Heart left ventricle (tissue), 16 donors: ENCODE results near the gene LRRTM4. TPM values are rescaled to one million over a fixed set of nuclear protein-coding genes. Genes with fewer than 3 reads are reported as not detected.

Experiments
- ATAC-seq, 4 donors: fragments of 200-7000 bp; cut with Tn5 transposase; one replicate each; pipeline ENCODE4 v1.9.1; 2020 to 2022; ENCODE audit warnings: moderate library complexity in 4 of 4, mild to moderate bottlenecking in 3 of 4, moderate number of reproducible peaks in 1 of 4
- DNase-seq, 5 donors: peaks; one replicate each; pipeline ENCODE4 v3.0.0-alpha.2; 2020
- H3K27ac ChIP-seq, 12 donors: fragments of 200-600 bp; sonication (generic) in 4 of 12; one replicate each; pipeline versions ENCODE4 v1.5.0 to v1.8.0; 2016 to 2022; ENCODE audit warnings: mild to moderate bottlenecking in 2 of 12
- H3K27me3 ChIP-seq, 9 donors: fragments of 200-600 bp; sonication (generic) in 2 of 9; one replicate each; pipeline versions ENCODE4 v1.5.1 to v1.8.0; 2016 to 2022; ENCODE audit warnings: mild to moderate bottlenecking in 3 of 9
- H3K36me3 ChIP-seq, 9 donors: fragments of 200-600 bp; sonication (generic) in 2 of 9; one replicate each; pipeline versions ENCODE4 v1.5.0 to v1.8.0; 2018 to 2022; ENCODE audit warnings: mild to moderate bottlenecking in 2 of 9
- H3K4me1 ChIP-seq, 12 donors: fragments of 200-600 bp; sonication (generic) in 4 of 12; one replicate each; pipeline versions ENCODE4 v1.5.0 to v1.8.0; 2016 to 2022; ENCODE audit warnings: mild to moderate bottlenecking in 3 of 12
- H3K4me3 ChIP-seq, 12 donors: fragments of 200-600 bp; sonication (generic) in 4 of 12; one replicate each; pipeline versions ENCODE4 v1.5.0 to v1.8.0; 2017 to 2022; ENCODE audit warnings: mild to moderate bottlenecking in 9 of 12, moderate library complexity in 4 of 12
- H3K9me3 ChIP-seq, 12 donors: fragments of 200-600 bp; sonication (generic) in 4 of 12; one replicate each; pipeline versions ENCODE4 v1.5.0 to v1.8.0; 2016 to 2022; ENCODE audit warnings: mild to moderate bottlenecking in 1 of 12
- POLR2A ChIP-seq, 2 donors: fragments of 450-650 bp; IDR thresholded peaks; one replicate each; pipeline ENCODE4 v1.6.1; 2017; ENCODE audit warnings: antibody characterized with exemption in 2 of 2, mild to moderate bottlenecking in 2 of 2, moderate library complexity in 2 of 2
- WGBS, 4 donors: extraction: QIAGEN DNeasy Blood & Tissue Kit in 2 of 4; methylation state at CpG; one replicate each; pipeline versions ENCODE4 v1.1.5 to v1.1.7; 2013 to 2018; 5-methylcytosine and 5-hydroxymethylcytosine counted together
- intact Hi-C, 10 donors: fragments of 100-400 bp; cut with DNase I; formaldehyde crosslinking; loops; one replicate each; pipeline versions ENCODE4 v1.11.1 to v1.14.2; 2022
- polyA plus RNA-seq, 2 donors: library from polyadenylated mRNA; stranded (reverse); fragments of 200-250 nt; gene quantifications; one replicate each; pipeline ENCODE4 v1.2.3, GENCODE V29; 2013
- total RNA-seq, 9 donors: library from RNA; depleted of rRNA in 2 of 9; stranded (reverse); fragments of >200 nt in 2 of 9; fragmentation: NEBNext Ultra II Directional in 3 of 9; extraction: Animal tissue kit (Norgen Biotek cat#: 25700) in 3 of 9; gene quantifications; one replicate each; pipeline versions ENCODE4 v1.1.0 to v1.2.4, GENCODE V29; 2016 to 2023
- TF ChIP-seq, protein P1 (sequence below), 12 donors: fragments of 200-600 bp; sonication (generic) in 4 of 12; IDR thresholded peaks; one replicate each; pipeline versions ENCODE4 v1.5.0 to v1.8.0; 2018 to 2022; ENCODE audit warnings: antibody characterized with exemption in 12 of 12, mild to moderate bottlenecking in 5 of 12
- donor health status: ischemic (EF 13 %, LVEDD 7.1; RV severe dilation, severe dysfunction).
- donor health status: healthy with polysubstance abuse.
- donor health status: DM: no; HTN: yes; CAD: no.
- donor health status: DM: no; HTN: no; CAD: no.
- donor health status: ischemic (EF 25% LVEDD 6.9; RV normal size, moderate dysfunction).
- donor health status: ischemic (EF 25% LVEDD 5.7; RV mildly dilated, moderate dysfunction).
- donor health status: healthy.
- donor health status: DM: yes; HTN: yes; CAD: no.
- donor health status: ischemic (EF 35%, LVEDD 5.7; RV mildly dilated, moderate dysfunction).
- donor health status: nonischemic (EF 11% LVEDD 7.7; RV severe dilation, severe dysfunction).
- donor health status: DM: yes; HTN: yes; CAD: no.
- donor health status: PGD.
- donor health status: ischemic (EF 29% LVEDD 5.4; RV normal size, mild dysfunction).
- donor health status: nonischemic (EF 23%, LVEDD 6.1; RV moderate dilation, normal function).

LRRTM4 gene
- total and polyA plus RNA-seq, 11 donors: 0.15 to 1.3 (median 0.50) TPM; not detected in 1

DNA sequence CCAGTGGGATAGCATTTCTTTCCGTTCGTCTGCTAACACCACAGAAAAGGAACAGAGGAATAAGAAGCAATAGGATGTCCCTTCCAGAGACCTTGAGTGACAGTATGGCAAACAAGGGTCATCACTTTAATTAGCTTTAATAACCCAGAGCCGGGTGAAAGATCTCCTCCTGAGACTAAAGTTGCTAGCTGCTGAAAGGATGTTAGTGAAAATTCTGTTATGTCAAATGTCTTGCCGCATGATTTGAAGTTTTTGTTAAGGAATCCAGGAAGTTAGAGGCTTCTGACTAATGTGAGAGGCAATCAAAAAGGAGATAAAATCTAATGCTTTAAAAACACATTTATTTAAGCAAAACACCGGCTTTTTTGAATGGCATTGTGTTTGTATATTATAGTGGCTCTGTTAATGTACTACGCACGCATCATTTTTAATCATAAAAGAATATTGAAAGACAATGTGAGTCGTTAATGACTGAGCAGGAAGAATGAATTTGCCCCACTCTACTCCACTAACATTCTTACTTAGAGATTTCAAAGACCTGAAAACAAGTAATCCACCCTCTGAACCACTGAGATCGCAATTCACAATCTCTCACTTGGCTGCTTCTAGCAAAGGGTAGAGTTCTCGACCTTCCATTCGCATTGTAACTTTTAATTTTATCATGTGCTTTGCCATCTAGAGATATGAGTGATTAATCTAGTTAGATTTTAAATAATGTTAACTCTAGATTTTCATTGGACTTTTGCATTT is 536.6 kb downstream of the LRRTM4 start:
- H3K4me1 ChIP-seq: no peaks in the 10 kb centered on the region
- DNase-seq: no peak
- no peaks in the 10 kb centered on the region for H3K9me3 ChIP-seq
- intact Hi-C loops: no loop called here
- no peak for ATAC-seq
- H3K27me3 ChIP-seq: peaks cover 0 to 3% (median 0%) of the 10 kb centered on the region in 9 donors
- H3K36me3 ChIP-seq: no peaks in the 10 kb centered on the region
- no peak overlapping the region for H3K4me3 ChIP-seq
- 40 to 47% (median 42%) methylated on average over 11 of the region's 11 CpGs for WGBS, 4 donors
- no peak overlapping the region for H3K27ac ChIP-seq
- TF ChIP-seq, protein P1, sequence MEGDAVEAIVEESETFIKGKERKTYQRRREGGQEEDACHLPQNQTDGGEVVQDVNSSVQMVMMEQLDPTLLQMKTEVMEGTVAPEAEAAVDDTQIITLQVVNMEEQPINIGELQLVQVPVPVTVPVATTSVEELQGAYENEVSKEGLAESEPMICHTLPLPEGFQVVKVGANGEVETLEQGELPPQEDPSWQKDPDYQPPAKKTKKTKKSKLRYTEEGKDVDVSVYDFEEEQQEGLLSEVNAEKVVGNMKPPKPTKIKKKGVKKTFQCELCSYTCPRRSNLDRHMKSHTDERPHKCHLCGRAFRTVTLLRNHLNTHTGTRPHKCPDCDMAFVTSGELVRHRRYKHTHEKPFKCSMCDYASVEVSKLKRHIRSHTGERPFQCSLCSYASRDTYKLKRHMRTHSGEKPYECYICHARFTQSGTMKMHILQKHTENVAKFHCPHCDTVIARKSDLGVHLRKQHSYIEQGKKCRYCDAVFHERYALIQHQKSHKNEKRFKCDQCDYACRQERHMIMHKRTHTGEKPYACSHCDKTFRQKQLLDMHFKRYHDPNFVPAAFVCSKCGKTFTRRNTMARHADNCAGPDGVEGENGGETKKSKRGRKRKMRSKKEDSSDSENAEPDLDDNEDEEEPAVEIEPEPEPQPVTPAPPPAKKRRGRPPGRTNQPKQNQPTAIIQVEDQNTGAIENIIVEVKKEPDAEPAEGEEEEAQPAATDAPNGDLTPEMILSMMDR (IDR thresholded peaks at IDR 0.05): no peak
- TF ChIP-seq POLR2A (IDR thresholded peaks at IDR 0.05): no peak

DNA sequence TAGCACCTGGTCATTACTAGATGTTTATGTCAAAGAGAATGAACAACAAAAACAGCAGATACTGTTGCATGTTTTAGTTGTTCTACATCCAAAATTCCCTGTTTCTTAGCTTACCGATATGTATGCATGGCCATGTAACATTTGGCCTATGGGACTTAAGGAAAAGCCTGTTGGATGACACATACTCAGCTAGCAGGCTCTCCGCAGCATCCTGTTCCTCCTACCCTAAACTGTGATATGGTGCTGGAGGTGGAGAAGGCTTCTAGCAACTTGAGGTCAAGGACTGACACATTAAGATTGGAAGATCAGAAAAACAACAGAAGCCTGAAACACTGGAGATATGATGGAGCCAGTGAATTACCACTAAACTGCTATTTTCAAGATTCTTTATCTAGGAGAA is 537.8 kb downstream of the LRRTM4 start:
- H3K36me3 ChIP-seq: no peaks in the 10 kb centered on the region
- DNase-seq (no peak), ATAC-seq (no peak)
- WGBS, 4 donors: 55 to 71% (median 59%) methylated on average over 2 of the region's 2 CpGs
- peaks cover 0 to 3% (median 0%) of the 10 kb centered on the region in 9 donors for H3K27me3 ChIP-seq
- no peak overlapping the region for H3K27ac ChIP-seq
- TF ChIP-seq, protein P1 (IDR thresholded peaks at IDR 0.05): no peak
- no peak for TF ChIP-seq POLR2A (IDR thresholded peaks at IDR 0.05)
- intact Hi-C loops: no loop called here
- H3K4me1 ChIP-seq: no peaks in the 10 kb centered on the region
- no peak overlapping the region for H3K4me3 ChIP-seq
- H3K9me3 ChIP-seq: no peaks in the 10 kb centered on the region

DNA sequence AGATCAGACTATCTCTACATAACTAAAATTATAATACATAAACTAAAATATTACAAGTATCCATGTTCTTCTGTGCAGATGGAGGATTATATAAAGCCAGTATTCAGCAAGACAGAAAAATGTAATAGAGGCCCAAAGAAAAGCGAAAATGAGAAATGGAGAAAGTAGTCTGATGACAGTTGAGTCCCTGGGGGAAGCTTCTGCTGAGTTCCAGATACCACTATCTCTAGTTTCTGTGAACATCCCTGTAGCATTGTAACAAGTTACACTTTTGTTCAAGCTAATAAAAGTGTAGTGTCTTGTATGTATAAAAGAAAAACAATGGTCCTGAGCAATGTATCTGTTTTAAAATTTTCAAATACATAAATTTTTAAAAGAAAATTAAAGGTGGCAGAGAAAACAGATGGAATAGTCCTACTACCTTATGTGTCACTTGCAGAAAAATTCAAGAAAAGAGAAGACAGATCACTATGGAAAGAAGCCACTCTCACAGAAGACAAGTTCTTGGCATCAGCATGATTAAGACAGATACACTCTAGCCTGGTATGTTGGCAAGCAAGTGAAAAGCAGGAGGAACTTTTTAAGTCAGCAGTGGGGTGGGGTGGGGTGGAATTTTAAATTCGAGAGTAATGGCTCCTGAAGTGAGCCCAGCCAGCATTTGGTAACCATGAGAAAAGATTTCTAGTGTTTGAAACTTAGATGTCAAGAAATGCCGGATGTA is 541.9 kb downstream of the LRRTM4 start:
- no peaks in the 10 kb centered on the region for H3K36me3 ChIP-seq
- H3K27me3 ChIP-seq: no peaks in the 10 kb centered on the region
- no peak for DNase-seq
- H3K27ac ChIP-seq: no peak overlapping the region
- H3K4me3 ChIP-seq: no peak overlapping the region
- no peaks in the 10 kb centered on the region for H3K4me1 ChIP-seq
- WGBS, 4 donors: 45 to 55% (median 52%) methylated on average over 3 of the region's 3 CpGs
- TF ChIP-seq POLR2A (IDR thresholded peaks at IDR 0.05): no peak
- TF ChIP-seq, protein P1 (IDR thresholded peaks at IDR 0.05): no peak
- intact Hi-C loops: no loop called here
- no peak for ATAC-seq
- H3K9me3 ChIP-seq: no peaks in the 10 kb centered on the region
